ENCODE results near the gene PYCARD.
"Not testable (repeated sequence)": the region's sequence is repeated elsewhere in the genome, so short reads cannot be mapped to it uniquely, and the experiment has no call there.

PYCARD gene

GRCh38 chr16:31190818-31191444 is 11.6 kb downstream of the PYCARD start:
- DNase-seq (ENCODE audit: low spot score): no peak

GRCh38 chr16:31190061-31190460 is 12.5 kb downstream of the PYCARD start:
- DNase-seq (ENCODE audit: low spot score): no peak

- DNase-seq (ENCODE audit: low spot score): no peak
These were observed 13.2 kb downstream of the PYCARD start for GRCh38 chr16:31189412-31189778.

GRCh38 chr16:31188450-31189411 is 13.8 kb downstream of the PYCARD start:
- no peak for DNase-seq (ENCODE audit: low spot score)

GRCh38 chr16:31187808-31188189 is 14.8 kb downstream of the PYCARD start:
- no peak for DNase-seq (ENCODE audit: low spot score)

- DNase-seq (ENCODE audit: low spot score): no peak
These were observed 15.4 kb downstream of the PYCARD start for GRCh38 chr16:31186930-31187807.

- DNase-seq (ENCODE audit: low spot score): no peak
These were observed 16.4 kb downstream of the PYCARD start for GRCh38 chr16:31186176-31186575.

- no peak for DNase-seq (ENCODE audit: low spot score)
These were observed 17.2 kb downstream of the PYCARD start for GRCh38 chr16:31185339-31185738.

- DNase-seq (ENCODE audit: low spot score): no peak
These were observed 17.7 kb downstream of the PYCARD start for GRCh38 chr16:31184888-31185287.

GRCh38 chr16:31183432-31184428 is 18.8 kb downstream of the PYCARD start:
- no peak for DNase-seq (ENCODE audit: low spot score)

GRCh38 chr16:31182391-31182790 is 20.2 kb downstream of the PYCARD start:
- no peak for DNase-seq (ENCODE audit: low spot score)

GRCh38 chr16:31181102-31181830 is 21.3 kb downstream of the PYCARD start:
- no peak for DNase-seq (ENCODE audit: low spot score)

GRCh38 chr16:31179747-31180459 is 22.7 kb downstream of the PYCARD start, which contains the start of gene FUS:
TSS of gene FUS (plus strand) at chr16:31180139. CDS start at chr16:31180215, 76 bp downstream.
- DNase-seq (ENCODE audit: low spot score): peak; percentile 82

GRCh38 chr16:31179219-31179746 is 23.3 kb downstream of the PYCARD start:
- no peak for DNase-seq (ENCODE audit: low spot score)

- DNase-seq (ENCODE audit: low spot score): no peak
These were observed 25.4 kb downstream of the PYCARD start for GRCh38 chr16:31177136-31177535.

GRCh38 chr16:31170048-31170447 is 32.5 kb downstream of the PYCARD start:
- not testable (repeated sequence) for DNase-seq (ENCODE audit: low spot score)

GRCh38 chr16:31168848-31169247 is 33.7 kb downstream of the PYCARD start:
- no peak for DNase-seq (ENCODE audit: low spot score)

- no peak for DNase-seq (ENCODE audit: low spot score)
These were observed 35.2 kb downstream of the PYCARD start for GRCh38 chr16:31167315-31167714.

GRCh38 chr16:31157136-31157535 is 45.4 kb downstream of the PYCARD start:
- DNase-seq (ENCODE audit: low spot score): no peak

Measured in kidney capillary endothelial cell (primary cell).